Ascending aorta (tissue), 2 donors: ENCODE measurements around the gene PCBP3. TPM values are rescaled to one million over a fixed set of nuclear protein-coding genes. Genes with fewer than 3 reads are reported as not detected.

Experiments used
- DNase-seq, 2 donors: peaks; one replicate each; pipeline ENCODE4 v3.0.0-alpha.2; 2019; ENCODE audit warnings: low spot score in 2 of 2
- H3K27ac ChIP-seq, 2 donors: fragments of 200-600 bp; sonication (generic); one replicate each; pipeline ENCODE4 v1.5.1; 2016 to 2017; ENCODE audit warnings: mild to moderate bottlenecking in 1 of 2
- H3K27me3 ChIP-seq: fragments of 200-600 bp; sonication (generic); one replicate; pipeline ENCODE4 v1.5.1; 2017
- H3K36me3 ChIP-seq, 2 donors: fragments of 200-600 bp; sonication (generic); one replicate each; pipeline ENCODE4 v1.5.1; 2016
- H3K4me1 ChIP-seq, 2 donors: fragments of 200-600 bp; sonication (generic); one replicate each; pipeline ENCODE4 v1.5.1; 2016 to 2017; ENCODE audit warnings: mild to moderate bottlenecking in 1 of 2
- H3K4me3 ChIP-seq, 2 donors: fragments of 200-600 bp; sonication (generic); one replicate each; pipeline ENCODE4 v1.5.1; 2016 to 2017; ENCODE audit warnings: mild to moderate bottlenecking in 1 of 2
- H3K9me3 ChIP-seq, 2 donors: fragments of 200-600 bp; sonication (generic); one replicate each; pipeline ENCODE4 v1.5.1; 2016
- CTCF ChIP-seq, 3 experiments: fragments of 200-600 bp in 2 of 3; fragments of 450-650 bp in 1 of 3; sonication (generic) in 2 of 3; IDR thresholded peaks; one replicate each; pipeline ENCODE4 v1.5.1; 2016 to 2019; ENCODE audit warnings: antibody characterized with exemption in 3 of 3, mild to moderate bottlenecking in 1 of 3, moderate library complexity in 1 of 3
- intact Hi-C: fragments of 100-400 bp; cut with DNase I; formaldehyde crosslinking; loops from one replicate; pipeline ENCODE4 v1.15.1; 2023
- total RNA-seq: library from RNA; depleted of rRNA; stranded (reverse); fragments of >200 nt; gene quantifications from one replicate; pipeline ENCODE4 v1.1.0, GENCODE V29; 2016

The PCBP3 gene
- total RNA-seq, 1 donor from 2014 or later, result not detected

GRCh38 chr21:45934554-45934953 is 291.0 kb downstream of the PCBP3 start:
- TF ChIP-seq CTCF (IDR thresholded peaks at IDR 0.05), result no peak
- intact Hi-C loops, result no loop called here
- no peaks in the 10 kb centered on the region for H3K4me1 ChIP-seq
- H3K36me3 ChIP-seq, result no peaks in the 10 kb centered on the region
- no peak overlapping the region for H3K27ac ChIP-seq
- no peak for DNase-seq
- H3K4me3 ChIP-seq, result no peak overlapping the region
- no peaks in the 10 kb centered on the region for H3K27me3 ChIP-seq
- H3K9me3 ChIP-seq, result peaks cover 0 to 5% of the 10 kb centered on the region in 2 donors

- intact Hi-C loops, result no loop called here
- no peaks in the 10 kb centered on the region for H3K36me3 ChIP-seq
- TF ChIP-seq CTCF (IDR thresholded peaks at IDR 0.05), result no peak
- no peak overlapping the region for H3K27ac ChIP-seq
- H3K9me3 ChIP-seq, result peaks cover 0 to 5% of the 10 kb centered on the region in 2 donors
- no peaks in the 10 kb centered on the region for H3K27me3 ChIP-seq
- no peak for DNase-seq
- no peaks in the 10 kb centered on the region for H3K4me1 ChIP-seq
- no peak overlapping the region for H3K4me3 ChIP-seq
Observed at GRCh38 chr21:45935628-45936027, 292.1 kb downstream of the PCBP3 start.

- TF ChIP-seq CTCF (IDR thresholded peaks at IDR 0.05), result no peak
- intact Hi-C loops, result no loop called here
- H3K4me1 ChIP-seq, result no peaks in the 10 kb centered on the region
- no peak overlapping the region for H3K4me3 ChIP-seq
- H3K27ac ChIP-seq, result no peak overlapping the region
- DNase-seq, result no peak
- no peaks in the 10 kb centered on the region for H3K27me3 ChIP-seq
- H3K9me3 ChIP-seq, result peaks cover 0 to 5% of the 10 kb centered on the region in 2 donors
- no peaks in the 10 kb centered on the region for H3K36me3 ChIP-seq
Observed at GRCh38 chr21:45937721-45938452, 294.4 kb downstream of the PCBP3 start.

- Histone ChIP-seq H3K4me1 (no peaks in the 10 kb centered on the region), H3K4me3 (no peak overlapping the region), H3K36me3 (no peaks in the 10 kb centered on the region), H3K9me3 (peaks cover 0 to 5% of the 10 kb centered on the region in 2 donors), H3K27ac (no peak overlapping the region), H3K27me3 (no peaks in the 10 kb centered on the region)
- intact Hi-C loops, result no loop called here
- TF ChIP-seq CTCF (IDR thresholded peaks at IDR 0.05), result no peak
- DNase-seq, result no peak
Observed at GRCh38 chr21:45938453-45938755, 294.9 kb downstream of the PCBP3 start.

- H3K36me3 ChIP-seq, result no peaks in the 10 kb centered on the region
- H3K9me3 ChIP-seq, result peaks cover 0 to 5% of the 10 kb centered on the region in 2 donors
- intact Hi-C loops, result no loop called here
- H3K27ac ChIP-seq, result no peak overlapping the region
- no peak overlapping the region for H3K4me3 ChIP-seq
- H3K27me3 ChIP-seq, result no peaks in the 10 kb centered on the region
- H3K4me1 ChIP-seq, result no peaks in the 10 kb centered on the region
- TF ChIP-seq CTCF (IDR thresholded peaks at IDR 0.05), result no peak
- no peak for DNase-seq
Observed at GRCh38 chr21:45938811-45939520, 295.4 kb downstream of the PCBP3 start.
